ENCODE measurements around the gene RNF166. TPM values are rescaled to one million over a fixed set of nuclear protein-coding genes. Genes with fewer than 3 reads are reported as not detected.

RNF166 gene, protein sequence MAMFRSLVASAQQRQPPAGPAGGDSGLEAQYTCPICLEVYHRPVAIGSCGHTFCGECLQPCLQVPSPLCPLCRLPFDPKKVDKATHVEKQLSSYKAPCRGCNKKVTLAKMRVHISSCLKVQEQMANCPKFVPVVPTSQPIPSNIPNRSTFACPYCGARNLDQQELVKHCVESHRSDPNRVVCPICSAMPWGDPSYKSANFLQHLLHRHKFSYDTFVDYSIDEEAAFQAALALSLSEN
- 10.8 TPM for total RNA-seq

DNA sequence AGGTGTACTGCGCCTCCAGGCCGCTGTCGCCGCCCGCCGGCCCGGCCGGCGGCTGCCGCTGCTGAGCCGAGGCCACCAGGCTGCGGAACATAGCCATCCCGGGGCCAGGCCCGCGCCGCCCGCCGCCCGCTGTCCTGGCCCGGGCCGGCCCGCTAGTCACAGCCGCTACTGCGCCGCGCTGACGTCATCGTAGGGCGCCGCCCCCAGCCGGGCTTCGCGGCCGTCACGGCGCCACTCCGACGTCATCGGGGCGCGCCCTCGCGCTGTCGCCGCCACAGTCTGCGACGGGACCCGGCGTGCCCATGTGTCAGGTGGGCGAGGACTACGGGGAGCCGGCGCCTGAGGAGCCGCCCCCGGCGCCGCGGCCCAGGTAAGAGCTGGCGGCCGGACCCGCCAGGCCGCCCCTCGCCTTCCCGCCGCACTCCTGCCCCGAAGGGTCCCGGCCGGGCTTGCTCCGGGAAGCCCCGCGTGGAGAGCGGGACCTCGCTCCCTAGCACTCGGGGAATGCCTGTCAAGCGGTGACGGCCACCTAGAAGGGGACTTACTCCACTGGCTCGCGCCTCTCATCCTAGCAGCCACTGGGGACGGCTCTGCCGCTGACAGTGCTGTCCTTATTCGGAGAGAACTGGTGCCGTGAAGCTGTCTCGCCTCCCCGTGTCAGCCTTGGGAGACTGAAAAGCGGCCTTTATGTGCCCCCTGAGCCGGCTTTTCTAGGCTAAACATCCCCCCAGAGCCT, at the start of gene RNF166, which contains the start of gene CTU2:
Gene RNF166, minus strand, starts transcription at position 180 of the 736 bp plus-strand sequence. Its CDS starts 83 bp downstream, at position 97.
Gene CTU2, plus strand, starts transcription at position 275 of the 736 bp plus-strand sequence. Its CDS starts 28 bp downstream, at position 303.

DNA sequence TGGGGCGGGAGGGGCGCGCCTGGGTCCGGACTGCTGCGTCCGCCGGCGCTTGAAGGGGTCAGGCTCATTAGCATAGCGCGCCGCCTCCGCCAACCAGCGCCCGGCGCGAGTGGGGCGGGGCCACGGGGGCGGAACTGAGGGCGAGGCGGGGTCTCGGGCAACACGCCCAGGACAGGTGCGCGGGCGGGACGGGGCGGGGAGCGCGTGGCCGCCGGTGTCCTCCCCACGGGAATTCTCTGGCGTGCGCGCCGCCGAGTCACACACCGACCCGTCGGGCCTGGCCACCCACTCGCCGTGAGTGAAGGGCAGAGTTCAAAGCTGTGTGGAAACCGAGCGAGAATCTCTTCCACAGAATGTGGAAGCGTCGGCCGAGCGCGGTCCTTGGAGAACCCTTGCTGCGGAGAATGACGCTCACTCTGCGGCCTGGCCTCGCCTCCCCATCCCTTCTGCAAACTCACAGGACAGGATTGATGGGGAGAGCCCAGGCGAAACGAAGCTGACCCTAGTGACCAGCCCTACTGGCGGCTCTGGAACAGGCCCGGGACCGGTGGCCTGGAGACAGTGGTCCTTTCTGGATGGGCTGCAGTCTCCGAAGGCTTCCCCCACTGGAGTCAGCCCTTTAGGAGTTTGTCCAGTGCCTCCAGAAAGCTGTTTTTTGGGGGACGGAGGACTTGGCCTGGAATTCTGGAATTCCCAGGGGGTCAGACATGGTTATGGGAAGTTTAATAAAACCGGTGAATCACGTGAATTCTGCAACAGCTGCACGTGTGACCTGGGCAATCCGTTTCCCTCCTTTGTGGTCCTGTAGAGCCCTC, 19.6 kb downstream of the RNF166 start, which contains the start of gene SNAI3:
Gene SNAI3, minus strand, starts transcription at position 69 of the 815 bp plus-strand sequence. CDS start 101 bp downstream, outside the sequence.

DNA sequence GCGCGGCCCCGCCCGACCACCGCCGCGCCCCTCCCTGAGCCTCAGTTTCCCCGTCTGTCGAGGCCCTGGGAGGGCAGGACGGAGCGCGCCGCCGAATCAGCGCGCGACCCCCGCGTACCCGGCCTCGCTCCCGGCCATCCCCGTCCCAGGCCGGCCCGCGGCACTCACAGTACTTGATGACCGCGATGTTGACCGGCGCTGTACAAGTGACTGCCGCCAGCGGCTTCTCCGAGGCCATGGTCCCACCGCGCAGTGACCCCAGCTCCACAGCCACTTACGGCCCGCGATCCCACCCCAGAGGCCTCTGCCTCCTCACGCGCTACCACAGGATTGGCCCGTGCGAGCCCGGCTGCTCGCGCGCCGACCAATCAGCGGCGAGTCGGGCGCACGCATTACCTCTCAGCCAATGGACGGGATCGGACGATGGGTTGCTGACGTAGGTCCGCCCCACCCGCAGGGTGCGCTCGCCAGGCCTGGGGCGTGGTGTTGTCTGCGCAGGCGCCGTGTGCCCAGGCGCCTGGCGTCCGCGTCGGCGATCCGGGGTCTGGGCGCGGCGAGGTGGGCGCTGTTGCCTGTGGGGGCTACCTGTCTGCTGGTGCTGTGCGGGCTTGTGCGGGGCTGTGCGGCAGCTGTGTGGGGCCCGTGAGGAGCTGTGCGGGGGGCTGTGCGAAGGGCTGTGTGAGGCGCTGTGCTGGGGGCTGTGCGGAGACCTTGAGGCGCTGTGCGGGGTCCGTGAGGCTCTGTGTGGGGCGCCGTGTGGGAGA, 43.2 kb downstream of the RNF166 start, which contains the start of gene MVD:
Gene MVD, minus strand, starts transcription at position 249 of the 764 bp plus-strand sequence. Its CDS starts 11 bp downstream, at position 238.

DNA sequence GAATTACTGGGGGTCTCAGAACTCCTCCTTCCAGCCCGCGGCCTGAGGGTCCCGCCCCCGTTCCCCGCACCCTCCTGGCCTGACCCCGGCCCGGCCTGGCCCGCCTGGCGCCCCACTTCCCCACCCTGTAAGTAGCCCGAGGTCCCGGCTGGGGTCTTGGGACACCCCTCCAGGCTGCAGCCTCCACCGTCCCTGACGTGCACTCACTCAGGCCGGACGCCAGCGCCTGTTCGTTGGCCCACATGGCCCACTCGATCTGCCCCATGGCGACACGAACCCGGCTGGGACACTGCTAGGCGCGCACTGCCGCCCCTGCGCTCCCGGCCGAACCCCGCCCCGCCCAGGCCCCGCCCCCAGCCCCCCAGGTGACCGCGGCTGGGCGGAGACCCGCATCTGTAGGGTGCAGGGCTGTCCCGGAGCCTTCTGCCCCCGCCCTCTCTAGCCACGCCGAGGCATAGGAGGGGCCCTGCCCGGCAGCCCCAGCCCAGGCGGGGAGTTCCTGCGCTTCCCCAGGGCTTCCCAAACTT, 55.4 kb downstream of the RNF166 start, which contains the start of gene CYBA:
Gene CYBA, minus strand, starts transcription at position 305 of the 527 bp plus-strand sequence. Its CDS starts 40 bp downstream, at position 265.

Other genes starting within 250 kb of the RNF166 start
- gene ZC3H18, start 136.0 kb downstream of the RNF166 start, total RNA-seq, result 19.8 TPM
- not detected for gene IL17C, start 67.8 kb downstream of the RNF166 start, total RNA-seq
- 28.8 TPM for gene CYBA, start 55.4 kb downstream of the RNF166 start, total RNA-seq
- 45.7 TPM for gene MVD, start 43.3 kb downstream of the RNF166 start, total RNA-seq
- gene SNAI3, start 19.9 kb downstream of the RNF166 start, total RNA-seq, result not detected
- 14.3 TPM for gene CTU2, start 95 bp upstream of the RNF166 start, total RNA-seq
- gene PIEZO1, start 78.8 kb upstream of the RNF166 start, total RNA-seq, result 7.8 TPM
- 7.8 TPM for gene CDT1, start 97.4 kb upstream of the RNF166 start, total RNA-seq
- gene APRT, start 105.5 kb upstream of the RNF166 start, total RNA-seq, result 15.0 TPM
- 17.5 TPM for gene GALNS, start 150.5 kb upstream of the RNF166 start, total RNA-seq
- gene TRAPPC2L, start 150.7 kb upstream of the RNF166 start, total RNA-seq, result 35.8 TPM
- gene PABPN1L, start 160.3 kb upstream of the RNF166 start, total RNA-seq, result not detected

Measured in diencephalon (tissue), 1 donor.